K562 (cell line): Measurements from ENCODE around the gene UBE2E3. TPM values are rescaled to one million over a fixed set of nuclear protein-coding genes. Genes with fewer than 3 reads are reported as not detected.
A peak's percentile ranks its signal among the peaks of the same experiment; 100 is the strongest.

ENCODE experiments used
- ATAC-seq: fragments of 200-7000 bp; cut with Tn5 transposase; 3 replicates; pipeline ENCODE4 v1.9.1; 2020; ENCODE audit warnings: moderate library complexity
- BruUV-seq: library from RNA; stranded (reverse); fragments of 400-500 nt; replicated peaks from 2 replicates; lab custom pipeline; 2021; lab: Mats Ljungman, UMichigan
- CTCF ChIA-PET: fragments of 300-600 bp; formaldehyde crosslinking; extraction: SDS; loops from one replicate; lab custom pipeline; 2021; ENCODE audit warnings: low intra/inter-chr PET ratio; lab: Yijun Ruan, JAX
- POLR2A ChIA-PET: fragments of 300-600, 350-650 bp; sonication (Branson Sonifier 250); formaldehyde crosslinking; extraction: SDS; loops from one replicate; lab custom pipeline; 2021; ENCODE audit warnings: antibody characterized with exemption, inconsistent platforms; lab: Yijun Ruan, JAX
- DNase-seq, 4 experiments: peaks; one replicate each; pipeline versions ENCODE4 v3.0.0 to v3.0.0-alpha.2; 2011 to 2018; ENCODE audit warnings: low spot score in 3 of 4, mixed read lengths in 3 of 4; ENCODE audit errors: extremely low read depth in 1 of 4
- FAIRE-seq: peaks from 2 replicates; lab custom pipeline; 2011; peaks lifted over from hg19 to GRCh38; lab: Jason Lieb, UNC
- H2AFZ ChIP-seq: 2 replicates; pipeline ENCODE4 v1.6.0; 2011; ENCODE audit warnings: low read depth, low read length, control low read depth, inconsistent platforms
- H3K27ac ChIP-seq: fragments of 200-600 bp; 3 replicates; pipeline ENCODE4 v1.8.0; 2011; ENCODE audit warnings: low read depth, mild to moderate bottlenecking, control low read depth, inconsistent platforms, low read length, moderate library complexity, mixed read lengths; ENCODE audit errors: extremely low read depth
- H3K27me3 ChIP-seq, 2 experiments: fragments of 300-600 bp in 1 of 2; 2 replicates in 1 of 2; 3 replicates in 1 of 2; pipeline versions ENCODE4 v1.6.0 to v1.8.0; 2011; ENCODE audit warnings: inconsistent platforms in 2 of 2, low read length in 2 of 2, mild to moderate bottlenecking in 1 of 2, mixed read lengths in 1 of 2, moderate library complexity in 1 of 2; ENCODE audit not compliant: control insufficient read depth in 2 of 2, insufficient read depth in 2 of 2
- H3K36me3 ChIP-seq: fragments of 300-600 bp; 3 replicates; pipeline ENCODE4 v1.8.0; 2011; ENCODE audit warnings: mild to moderate bottlenecking, low read length, inconsistent platforms; ENCODE audit not compliant: control insufficient read depth, insufficient read depth
- H3K4me1 ChIP-seq, 2 experiments: fragments of 200-600 bp in 1 of 2; replicated peaks in 1 of 2; 2 replicates in 1 of 2; 3 replicates in 1 of 2; pipeline versions ENCODE4 v1.5.1 to v1.8.0; 2011; ENCODE audit warnings: inconsistent platforms in 2 of 2, low read length in 2 of 2, mild to moderate bottlenecking in 1 of 2, mixed read lengths in 1 of 2, moderate library complexity in 1 of 2; ENCODE audit not compliant: control insufficient read depth in 2 of 2, insufficient read depth in 2 of 2
- H3K4me2 ChIP-seq: 2 replicates; pipeline ENCODE4 v1.6.1; 2011; ENCODE audit warnings: low read length, control low read depth, inconsistent platforms, mixed read lengths; ENCODE audit not compliant: insufficient read depth
- H3K4me3 ChIP-seq: fragments of 200-600 bp; sonication (generic), shearing (Covaris generic); 2 replicates; pipeline ENCODE4 v1.5.1; 2016; ENCODE audit warnings: control low read depth, inconsistent platforms
- H3K79me2 ChIP-seq: fragments of 200-600 bp; 3 replicates; pipeline ENCODE4 v1.8.0; 2011; ENCODE audit warnings: low read length, inconsistent platforms; ENCODE audit not compliant: control insufficient read depth, insufficient read depth
- H3K9ac ChIP-seq, 2 experiments: 2 replicates each; pipeline versions ENCODE4 v1.6.0 to v1.6.1; 2011; ENCODE audit warnings: low read depth in 2 of 2, low read length in 2 of 2, control low read depth in 1 of 2, inconsistent platforms in 1 of 2, mild to moderate bottlenecking in 1 of 2, mixed read lengths in 1 of 2; ENCODE audit not compliant: insufficient read depth in 1 of 2
- H3K9me1 ChIP-seq: one replicate; pipeline ENCODE4 v1.6.0; 2011; ENCODE audit warnings: inconsistent platforms, mild to moderate bottlenecking, low read length, moderate library complexity; ENCODE audit not compliant: control insufficient read depth, insufficient read depth
- H3K9me3 ChIP-seq: replicated peaks from 2 replicates; pipeline ENCODE4 v1.5.1; 2011; ENCODE audit warnings: low read depth, low read length, inconsistent platforms; ENCODE audit not compliant: control insufficient read depth, insufficient read depth
- H4K20me1 ChIP-seq: replicated peaks from 2 replicates; pipeline ENCODE4 v1.6.1; 2011; ENCODE audit warnings: low read length, inconsistent platforms, mixed read lengths; ENCODE audit not compliant: control insufficient read depth, insufficient read depth
- ADNP ChIP-seq: fragments of 200-800 bp; sonication (Bioruptor generic); IDR thresholded peaks from 2 replicates; pipeline ENCODE4 v1.6.1; 2016; ENCODE audit warnings: missing genetic modification characterization, missing compliant biosample characterization
- ASH1L ChIP-seq: fragments of 450-650 bp; IDR thresholded peaks from 2 replicates; pipeline ENCODE4 v1.6.1; 2018; ENCODE audit warnings: borderline replicate concordance, mild to moderate bottlenecking, low read depth; ENCODE audit not compliant: partially characterized antibody
- FOXP1 ChIP-seq: sonication (generic); formaldehyde crosslinking; IDR thresholded peaks from 2 replicates; pipeline ENCODE4 v1.8.0; 2022; ENCODE audit warnings: mild to moderate bottlenecking, missing genetic modification reagents
- MEF2A ChIP-seq: IDR thresholded peaks from 2 replicates; pipeline ENCODE4 v1.6.1; 2011; ENCODE audit warnings: low read depth, mild to moderate bottlenecking, low read length, moderate library complexity; ENCODE audit not compliant: control insufficient read depth
- MTA3 ChIP-seq: fragments of 450-650 bp; formaldehyde crosslinking; IDR thresholded peaks from 2 replicates; pipeline ENCODE4 v1.6.1; 2017; ENCODE audit warnings: mild to moderate bottlenecking, borderline replicate concordance
- RAD21 ChIP-seq, 2 experiments: fragments of 250-450 bp in 1 of 2; fragments of 450-650 bp in 1 of 2; sonication (Bioruptor Pico) in 1 of 2; formaldehyde crosslinking in 1 of 2; IDR thresholded peaks in 1 of 2; conservative IDR thresholded peaks in 1 of 2; 2 replicates each; pipeline versions ENCODE4 v1.4.0 to v1.8.0; 2020 to 2022; ENCODE audit warnings: mild to moderate bottlenecking in 2 of 2, moderate library complexity in 1 of 2
- SP1 ChIP-seq: sonication (generic); formaldehyde crosslinking; IDR thresholded peaks from 2 replicates; pipeline ENCODE4 v1.8.1; 2022; ENCODE audit warnings: mild to moderate bottlenecking, missing genetic modification reagents
- SREBF1 ChIP-seq: fragments of 150-350 bp; IDR thresholded peaks from 2 replicates; pipeline ENCODE4 v1.6.1; 2014; ENCODE audit warnings: antibody characterized with exemption, low read depth, low read length, borderline replicate concordance
- ZNF57 ChIP-seq: fragments of 450-650 bp; formaldehyde crosslinking; IDR thresholded peaks from 2 replicates; pipeline ENCODE4 v1.4.0; 2020; ENCODE audit warnings: mild to moderate bottlenecking, moderate library complexity
- ZNF584 ChIP-seq: fragments of 200-800 bp; sonication (Bioruptor generic); IDR thresholded peaks from 2 replicates; pipeline ENCODE4 v1.6.1; 2016; ENCODE audit warnings: low read depth, mild to moderate bottlenecking, missing genetic modification characterization, missing compliant biosample characterization
- ZNF668 ChIP-seq: fragments of 250-450 bp; sonication (Bioruptor Pico); IDR thresholded peaks from 2 replicates; pipeline ENCODE4 v1.8.0; 2022; ENCODE audit warnings: mild to moderate bottlenecking, inconsistent platforms
- ZNF76 ChIP-seq: fragments of 250-450 bp; sonication (Bioruptor Pico); IDR thresholded peaks from 2 replicates; pipeline ENCODE4 v1.4.0; 2020; ENCODE audit warnings: mild to moderate bottlenecking, moderate library complexity, borderline replicate concordance
- ZNF785 ChIP-seq: fragments of 250-450 bp; sonication (Bioruptor Pico); IDR thresholded peaks from 2 replicates; pipeline ENCODE4 v1.4.0; 2020; ENCODE audit warnings: mild to moderate bottlenecking
- WGBS: fragments of 100-300 bp; shearing (Covaris generic); methylation state at CpG from one replicate; pipeline ENCODE4 v1.1.6; 2016; ENCODE audit warnings: low coverage, mixed read lengths; ENCODE audit not compliant: insufficient coverage; ENCODE audit errors: missing lambda C conversion rate; 5-methylcytosine and 5-hydroxymethylcytosine counted together
- in situ Hi-C: fragments of 300-500 bp; cut with MboI; formaldehyde crosslinking; loops from 4 replicates; pipeline ENCODE4 v1.15.0; 2018; ENCODE audit warnings: inconsistent platforms, mixed read lengths
- intact Hi-C: fragments of 100-400 bp; cut with micrococcal nuclease; formaldehyde crosslinking; loops from 2 replicates; pipeline ENCODE4 v1.14.2; 2022
- polyA plus RNA-seq, 8 experiments: library from polyadenylated mRNA; depleted of rRNA in 4 of 8; stranded (reverse) in 5 of 8; unstranded in 3 of 8; fragments of >200 nt; fragmentation: Nextera tagmentation in 2 of 8; fragmentation: Illumina TruSeq in 1 of 8; extraction: Ambion mirVana in 2 of 8; extraction: Trizol in 1 of 8; gene quantifications; 2 replicates each; pipeline versions ENCODE4 v1.2.1 to v1.2.3, GENCODE V29; 2011 to 2014; ENCODE audit warnings: inconsistent platforms in 1 of 8, missing spikeins in 1 of 8
- total RNA-seq, 7 experiments: library from RNA; depleted of rRNA in 6 of 7; stranded (reverse); fragments of >200 nt in 6 of 7; fragmentation: Illumina TruSeq in 2 of 7; extraction: Trizol in 2 of 7; gene quantifications; 2 replicates each; pipeline versions ENCODE4 v1.2.1 to v1.2.3, GENCODE V29; 2011 to 2021; ENCODE audit warnings: low replicate concordance in 1 of 7
- TF ChIP-seq, protein P1 (sequence below): fragments of 450-650 bp; formaldehyde crosslinking; IDR thresholded peaks from 2 replicates; pipeline ENCODE4 v1.4.0; 2020; ENCODE audit warnings: mild to moderate bottlenecking, moderate library complexity
- TF ChIP-seq, protein P2 (sequence below): fragments of 450-650 bp; formaldehyde crosslinking; IDR thresholded peaks from 2 replicates; pipeline ENCODE4 v1.4.0; 2020; ENCODE audit warnings: mild to moderate bottlenecking
- TF ChIP-seq, protein P3 (sequence below), 3 experiments: IDR thresholded peaks in 2 of 3; conservative IDR thresholded peaks in 1 of 3; 2 replicates each; pipeline ENCODE4 v1.5.1; 2011 to 2012; ENCODE audit warnings: low read length in 3 of 3, mild to moderate bottlenecking in 3 of 3, control low read depth in 2 of 3, improper control_type of control experiment in 1 of 3, inconsistent platforms in 1 of 3, low read depth in 1 of 3, mixed read lengths in 1 of 3, moderate library complexity in 1 of 3; ENCODE audit not compliant: insufficient read depth in 2 of 3

UBE2E3 gene
- total and polyA plus RNA-seq, 9 of the 15 experiments (the other 6 are each of a cell fraction or from before 2014, with no cell fraction given), result 58.2 to 173 (median 78.0) TPM

DNA sequence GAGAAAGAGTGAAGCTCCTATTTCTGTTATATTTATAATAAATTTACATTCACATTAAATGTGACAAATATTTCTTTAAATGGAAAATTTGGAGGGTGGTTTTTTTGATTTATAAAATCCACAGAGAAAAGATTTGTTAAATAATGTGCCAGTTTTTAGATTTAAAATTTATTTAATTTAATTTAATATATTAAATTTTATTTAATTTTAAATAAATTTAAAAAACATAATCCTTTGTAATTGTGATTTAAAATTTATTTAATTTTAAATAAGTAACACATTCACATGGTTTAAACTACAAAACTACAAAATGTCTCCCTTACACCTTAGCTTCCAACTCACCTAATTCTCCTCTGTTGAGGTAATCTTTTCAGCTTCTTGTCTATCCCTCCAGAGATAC lies 123.3 kb downstream of the UBE2E3 start (continued):
- no peak for TF ChIP-seq ZNF668 (CRISPR knock-in tag)
- no peak for TF ChIP-seq MTA3
- TF ChIP-seq, all 486 proteins: peak for 0

GRCh38 chr2:181104512-181105115 lies 124.2 kb downstream of the UBE2E3 start:
- Histone ChIP-seq H3K9me1 (no peaks in the 10 kb centered on the region), H2AFZ (no peak overlapping the region), H3K4me3 (no peak overlapping the region), H3K79me2 (no peaks in the 10 kb centered on the region), H3K9ac (no peak overlapping the region), H4K20me1 (no peaks in the 10 kb centered on the region), H3K36me3 (no peaks in the 10 kb centered on the region), H3K27ac (no peak overlapping the region), H3K9me3 (no peaks in the 10 kb centered on the region), H3K4me1 (no peaks in the 10 kb centered on the region), H3K4me2 (no peak overlapping the region), H3K27me3 (no peaks in the 10 kb centered on the region)
- DNase-seq, result peak in 2 of 4 experiments; percentile 12 to 25
- BruUV-seq, result no TSS peak
- FAIRE-seq, result peak; percentile 73
- POLR2A ChIA-PET, result no interaction called here
- ATAC-seq, result peak; percentile 47; the same call in 2 of the 3 replicates
- in situ Hi-C loops (no loop called here), intact Hi-C loops (loop anchor here (2.0 to 10.0 kb wide), 2 partner anchors 360 to 610 kb away; no protein-coding TSS in a partner anchor)
- CTCF ChIA-PET, result no interaction called here
- under 1% methylated on average over 7 of the region's 7 CpGs for WGBS
- TF ChIP-seq, protein P1, sequence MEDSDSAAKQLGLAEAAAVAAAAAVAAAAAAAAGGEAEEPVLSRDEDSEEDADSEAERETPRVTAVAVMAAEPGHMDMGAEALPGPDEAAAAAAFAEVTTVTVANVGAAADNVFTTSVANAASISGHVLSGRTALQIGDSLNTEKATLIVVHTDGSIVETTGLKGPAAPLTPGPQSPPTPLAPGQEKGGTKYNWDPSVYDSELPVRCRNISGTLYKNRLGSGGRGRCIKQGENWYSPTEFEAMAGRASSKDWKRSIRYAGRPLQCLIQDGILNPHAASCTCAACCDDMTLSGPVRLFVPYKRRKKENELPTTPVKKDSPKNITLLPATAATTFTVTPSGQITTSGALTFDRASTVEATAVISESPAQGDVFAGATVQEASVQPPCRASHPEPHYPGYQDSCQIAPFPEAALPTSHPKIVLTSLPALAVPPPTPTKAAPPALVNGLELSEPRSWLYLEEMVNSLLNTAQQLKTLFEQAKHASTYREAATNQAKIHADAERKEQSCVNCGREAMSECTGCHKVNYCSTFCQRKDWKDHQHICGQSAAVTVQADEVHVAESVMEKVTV (CRISPR knock-in tag), result peak; percentile 65
- TF ChIP-seq, protein P2, sequence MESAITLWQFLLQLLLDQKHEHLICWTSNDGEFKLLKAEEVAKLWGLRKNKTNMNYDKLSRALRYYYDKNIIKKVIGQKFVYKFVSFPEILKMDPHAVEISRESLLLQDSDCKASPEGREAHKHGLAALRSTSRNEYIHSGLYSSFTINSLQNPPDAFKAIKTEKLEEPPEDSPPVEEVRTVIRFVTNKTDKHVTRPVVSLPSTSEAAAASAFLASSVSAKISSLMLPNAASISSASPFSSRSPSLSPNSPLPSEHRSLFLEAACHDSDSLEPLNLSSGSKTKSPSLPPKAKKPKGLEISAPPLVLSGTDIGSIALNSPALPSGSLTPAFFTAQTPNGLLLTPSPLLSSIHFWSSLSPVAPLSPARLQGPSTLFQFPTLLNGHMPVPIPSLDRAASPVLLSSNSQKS (CRISPR knock-in tag), result no peak
- TF ChIP-seq ADNP (tag) (0 out of 2 replicates have a peak, but pooled peaks have one; percentile 23), RAD21 (CRISPR knock-in tag; conservative IDR thresholded peaks at IDR 0.05 in 1 of 2, IDR thresholded peaks at IDR 0.05 in 1 of 2) (peak; percentile 61 to 78), ZNF584 (CRISPR knock-in tag) (no peak), ASH1L (no peak), SREBF1 (no peak), ZNF785 (no peak), ZNF76 (no peak), FOXP1 (CRISPR knock-in tag) (no peak), SP1 (CRISPR knock-in tag) (no peak), MEF2A (no peak), ZNF57 (CRISPR knock-in tag) (no peak)
- TF ChIP-seq, protein P3, sequence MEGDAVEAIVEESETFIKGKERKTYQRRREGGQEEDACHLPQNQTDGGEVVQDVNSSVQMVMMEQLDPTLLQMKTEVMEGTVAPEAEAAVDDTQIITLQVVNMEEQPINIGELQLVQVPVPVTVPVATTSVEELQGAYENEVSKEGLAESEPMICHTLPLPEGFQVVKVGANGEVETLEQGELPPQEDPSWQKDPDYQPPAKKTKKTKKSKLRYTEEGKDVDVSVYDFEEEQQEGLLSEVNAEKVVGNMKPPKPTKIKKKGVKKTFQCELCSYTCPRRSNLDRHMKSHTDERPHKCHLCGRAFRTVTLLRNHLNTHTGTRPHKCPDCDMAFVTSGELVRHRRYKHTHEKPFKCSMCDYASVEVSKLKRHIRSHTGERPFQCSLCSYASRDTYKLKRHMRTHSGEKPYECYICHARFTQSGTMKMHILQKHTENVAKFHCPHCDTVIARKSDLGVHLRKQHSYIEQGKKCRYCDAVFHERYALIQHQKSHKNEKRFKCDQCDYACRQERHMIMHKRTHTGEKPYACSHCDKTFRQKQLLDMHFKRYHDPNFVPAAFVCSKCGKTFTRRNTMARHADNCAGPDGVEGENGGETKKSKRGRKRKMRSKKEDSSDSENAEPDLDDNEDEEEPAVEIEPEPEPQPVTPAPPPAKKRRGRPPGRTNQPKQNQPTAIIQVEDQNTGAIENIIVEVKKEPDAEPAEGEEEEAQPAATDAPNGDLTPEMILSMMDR (IDR thresholded peaks at IDR 0.05 in 2 of 3, conservative IDR thresholded peaks at IDR 0.05 in 1 of 3; ENCODE audit: insufficient read depth in 2 of 3, low read depth in 1 of 3, low read length in 3 of 3), result peak; percentile 24 to 51 (median 33); a peak in 4 of 6 replicates
